ENCODE data around the gene TP63. TPM values are rescaled to one million over a fixed set of nuclear protein-coding genes. Genes with fewer than 3 reads are reported as not detected.

Gene TP63
- total and polyA plus RNA-seq, 2 donors (not counting 3 experiments of a cell fraction or from before 2014, with no cell fraction given): not detected

DNA sequence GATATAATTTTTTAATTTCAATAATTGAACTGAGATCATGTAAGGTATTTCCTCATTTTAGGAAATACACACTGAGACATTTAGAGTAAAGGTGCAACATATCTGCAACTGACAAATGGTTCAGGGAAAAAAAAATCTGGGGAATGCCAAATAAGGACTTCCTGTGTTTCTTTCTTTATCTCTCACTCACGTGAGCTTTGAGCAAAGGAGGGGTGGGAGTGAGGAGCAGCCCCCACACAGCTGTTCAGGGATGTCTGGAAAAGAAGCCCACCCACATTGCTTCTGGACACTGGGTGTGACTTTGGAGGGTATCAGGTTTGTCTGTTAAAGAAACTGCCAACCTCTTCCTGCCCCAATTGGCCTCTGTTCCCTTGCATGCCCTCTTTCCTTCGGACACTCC, 5.6 kb upstream of the TP63 start:
- no peak for TF ChIP-seq POLR2A (IDR thresholded peaks at IDR 0.05; ENCODE audit: low read depth, low read length)
- TF ChIP-seq GATA2 (IDR thresholded peaks at IDR 0.05; ENCODE audit: insufficient read depth, insufficient read length, low read depth, low read length): no peak
- TF ChIP-seq, protein P1, sequence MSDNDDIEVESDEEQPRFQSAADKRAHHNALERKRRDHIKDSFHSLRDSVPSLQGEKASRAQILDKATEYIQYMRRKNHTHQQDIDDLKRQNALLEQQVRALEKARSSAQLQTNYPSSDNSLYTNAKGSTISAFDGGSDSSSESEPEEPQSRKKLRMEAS (IDR thresholded peaks at IDR 0.05; ENCODE audit: insufficient read depth, insufficient read length): no peak
- TF ChIP-seq, protein P2, sequence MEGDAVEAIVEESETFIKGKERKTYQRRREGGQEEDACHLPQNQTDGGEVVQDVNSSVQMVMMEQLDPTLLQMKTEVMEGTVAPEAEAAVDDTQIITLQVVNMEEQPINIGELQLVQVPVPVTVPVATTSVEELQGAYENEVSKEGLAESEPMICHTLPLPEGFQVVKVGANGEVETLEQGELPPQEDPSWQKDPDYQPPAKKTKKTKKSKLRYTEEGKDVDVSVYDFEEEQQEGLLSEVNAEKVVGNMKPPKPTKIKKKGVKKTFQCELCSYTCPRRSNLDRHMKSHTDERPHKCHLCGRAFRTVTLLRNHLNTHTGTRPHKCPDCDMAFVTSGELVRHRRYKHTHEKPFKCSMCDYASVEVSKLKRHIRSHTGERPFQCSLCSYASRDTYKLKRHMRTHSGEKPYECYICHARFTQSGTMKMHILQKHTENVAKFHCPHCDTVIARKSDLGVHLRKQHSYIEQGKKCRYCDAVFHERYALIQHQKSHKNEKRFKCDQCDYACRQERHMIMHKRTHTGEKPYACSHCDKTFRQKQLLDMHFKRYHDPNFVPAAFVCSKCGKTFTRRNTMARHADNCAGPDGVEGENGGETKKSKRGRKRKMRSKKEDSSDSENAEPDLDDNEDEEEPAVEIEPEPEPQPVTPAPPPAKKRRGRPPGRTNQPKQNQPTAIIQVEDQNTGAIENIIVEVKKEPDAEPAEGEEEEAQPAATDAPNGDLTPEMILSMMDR (IDR thresholded peaks at IDR 0.05; ENCODE audit: extremely low read depth in 1 of 2, insufficient read depth in 1 of 2, low read depth in 1 of 2, low read length in 2 of 2): no peak
- no peak for TF ChIP-seq JUN (IDR thresholded peaks at IDR 0.05; ENCODE audit: borderline replicate concordance, insufficient read depth, insufficient read length, low read depth)
- TF ChIP-seq MYC (IDR thresholded peaks at IDR 0.05; ENCODE audit: low read depth, low read length): no peak
- TF ChIP-seq POLR2AphosphoS5 (IDR thresholded peaks at IDR 0.05; ENCODE audit: insufficient read depth, low read depth, low read length): no peak
- TF ChIP-seq EZH2 (IDR thresholded peaks at IDR 0.05; ENCODE audit: borderline replicate concordance, low read depth, low read length, severe bottlenecking): no peak
- no peak for TF ChIP-seq FOS (IDR thresholded peaks at IDR 0.05; ENCODE audit: borderline replicate concordance, insufficient read depth, low read length)
- DNase-seq (ENCODE audit: low read depth, low spot score) (no peak), FAIRE-seq (no peak)
- dilution Hi-C loops (cut with MboI; ENCODE audit: extremely low pct_ligation_motif_present, low sequenced_read_pairs): no loop called here
- no peak overlapping the region for H2AFZ ChIP-seq (ENCODE audit: low read depth, low read length)
- POLR2A ChIA-PET: no interaction called here
- no peaks in the 10 kb centered on the region for H3K79me2 ChIP-seq (ENCODE audit: control insufficient read depth, insufficient read depth, low read length)
- no peaks in the 10 kb centered on the region for H4K20me1 ChIP-seq (replicated peaks; ENCODE audit: control insufficient read depth, extremely low read depth, insufficient read depth, low read length)
- no peak overlapping the region for H3K4me2 ChIP-seq (ENCODE audit: insufficient read depth, low read length)
- BruUV-seq (replicated peaks): no TSS peak
- H3K9me1 ChIP-seq (replicated peaks; ENCODE audit: control insufficient read depth, extremely low read depth, insufficient read depth, low read length): no peaks in the 10 kb centered on the region
- intact Hi-C loops (cut with micrococcal nuclease): loop anchor here (2.0 kb wide), 1 partner anchor 31 kb away; no protein-coding TSS in a partner anchor
- CTCF ChIA-PET: interaction anchor here (0.7 kb wide), 1 partner anchor 323 kb away, joined by 3 read pairs; no protein-coding TSS in a partner anchor
- H3K4me3 ChIP-seq (replicated peaks in 1 of 3; ENCODE audit: insufficient read depth in 1 of 3, low read depth in 1 of 3, low read length in 3 of 3): no peak overlapping the region
- H3K27ac ChIP-seq (ENCODE audit: insufficient read depth, low read depth, low read length): no peak overlapping the region
- no peaks in the 10 kb centered on the region for H3K27me3 ChIP-seq (ENCODE audit: control insufficient read depth in 2 of 2, insufficient read depth in 2 of 2, low read length in 2 of 2)
- H3K4me1 ChIP-seq (ENCODE audit: control insufficient read depth, extremely low read depth, insufficient read depth, low read length): no peaks in the 10 kb centered on the region
- no peaks in the 10 kb centered on the region for H3K9me3 ChIP-seq (replicated peaks; ENCODE audit: control insufficient read depth, insufficient read depth, low read length)
- H3K36me3 ChIP-seq (ENCODE audit: control insufficient read depth in 2 of 2, extremely low read depth in 1 of 2, insufficient read depth in 2 of 2, low read length in 2 of 2): no peaks in the 10 kb centered on the region
- no peak overlapping the region for H3K9ac ChIP-seq (replicated peaks; ENCODE audit: extremely low read depth, insufficient read depth, low read length)

Measured in endothelial cell of umbilical vein (primary cell).